Measurements from ENCODE around the gene SMARCD1. TPM values are rescaled to one million over a fixed set of nuclear protein-coding genes. Genes with fewer than 3 reads are reported as not detected.

SMARCD1 gene
- total RNA-seq, 1 donor from 2014 or later, result 74.6 TPM

- H3K4me3 Mint-ChIP-seq, result peak overlapping the region; percentile 2
- H3K36me3 Mint-ChIP-seq (ENCODE audit: low read depth), result peaks cover 30% of the 10 kb centered on the region
- no peaks in the 10 kb centered on the region for H3K9me3 Mint-ChIP-seq
- intact Hi-C loops (cut with micrococcal nuclease), result loop anchor here (1.0 kb wide), 1 partner anchor 87 kb away; no protein-coding TSS in a partner anchor
- H3K27ac Mint-ChIP-seq, result no peak overlapping the region
- no peaks in the 10 kb centered on the region for H3K27me3 Mint-ChIP-seq (ENCODE audit: insufficient read depth)
- peak; percentile 36 for DNase-seq (ENCODE audit: low spot score)
- peaks cover 31% of the 10 kb centered on the region for H3K4me1 Mint-ChIP-seq (ENCODE audit: low read depth)
These were observed 3.6 kb downstream of the SMARCD1 start for GRCh38 chr12:50088577-50089335.

DNA sequence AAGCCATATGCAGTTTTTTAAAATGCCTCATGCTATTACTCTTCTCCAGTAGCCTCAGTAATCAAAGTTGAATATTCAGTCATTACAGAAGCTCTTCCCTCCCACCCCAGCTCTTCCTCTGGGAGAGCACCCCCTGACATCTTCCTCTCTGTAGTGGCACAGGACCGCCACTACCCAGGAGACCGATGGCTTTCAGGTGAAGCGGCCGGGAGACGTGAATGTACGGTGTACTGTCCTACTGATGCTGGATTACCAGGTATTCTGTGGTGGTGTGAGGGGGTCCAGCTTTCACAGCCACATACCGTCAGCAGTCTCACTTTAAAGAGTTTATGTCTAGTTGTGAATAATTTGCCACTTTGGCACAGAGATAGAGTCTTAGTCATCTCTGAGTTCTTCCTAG lies 4.6 kb downstream of the SMARCD1 start:
- no peaks in the 10 kb centered on the region for H3K9me3 Mint-ChIP-seq
- no peak overlapping the region for H3K27ac Mint-ChIP-seq
- intact Hi-C loops (cut with micrococcal nuclease), result no loop called here
- peaks cover 35% of the 10 kb centered on the region for H3K36me3 Mint-ChIP-seq (ENCODE audit: low read depth)
- H3K4me1 Mint-ChIP-seq (ENCODE audit: low read depth), result peaks cover 31% of the 10 kb centered on the region
- no peak overlapping the region for H3K4me3 Mint-ChIP-seq
- no peak for DNase-seq (ENCODE audit: low spot score)
- H3K27me3 Mint-ChIP-seq (ENCODE audit: insufficient read depth), result no peaks in the 10 kb centered on the region

DNA sequence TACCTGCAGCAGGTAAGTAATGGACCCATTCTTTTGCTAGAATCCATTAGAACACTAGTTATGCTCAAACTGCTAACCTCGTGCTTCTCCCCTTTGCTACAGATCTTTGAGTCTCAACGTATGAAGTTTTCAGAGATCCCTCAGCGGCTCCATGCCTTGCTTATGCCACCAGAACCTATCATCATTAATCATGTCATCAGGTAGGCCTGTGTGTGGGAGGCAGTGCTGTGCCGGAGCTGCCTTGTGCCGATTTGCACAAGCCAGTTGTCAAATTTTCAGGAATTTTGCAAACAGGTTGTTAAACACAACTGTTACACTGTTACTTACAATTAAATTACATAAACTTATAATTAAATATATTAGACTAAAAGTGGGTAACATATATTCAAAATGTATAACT lies 5.2 kb downstream of the SMARCD1 start:
- Mint-ChIP-seq H3K4me3 (no peak overlapping the region), H3K4me1 (ENCODE audit: low read depth) (peaks cover 31% of the 10 kb centered on the region), H3K27me3 (ENCODE audit: insufficient read depth) (no peaks in the 10 kb centered on the region), H3K27ac (no peak overlapping the region), H3K9me3 (no peaks in the 10 kb centered on the region), H3K36me3 (ENCODE audit: low read depth) (peaks cover 40% of the 10 kb centered on the region)
- intact Hi-C loops (cut with micrococcal nuclease), result no loop called here
- no peak for DNase-seq (ENCODE audit: low spot score)

GRCh38 chr12:50097952-50098351 lies 12.8 kb downstream of the SMARCD1 start:
- no peak for DNase-seq (ENCODE audit: low spot score)
- intact Hi-C loops (cut with micrococcal nuclease), result no loop called here
- Mint-ChIP-seq H3K4me3 (no peak overlapping the region), H3K9me3 (no peaks in the 10 kb centered on the region), H3K4me1 (ENCODE audit: low read depth) (no peaks in the 10 kb centered on the region), H3K36me3 (ENCODE audit: low read depth) (peaks cover 60% of the 10 kb centered on the region), H3K27ac (no peak overlapping the region), H3K27me3 (ENCODE audit: insufficient read depth) (no peaks in the 10 kb centered on the region)

DNA sequence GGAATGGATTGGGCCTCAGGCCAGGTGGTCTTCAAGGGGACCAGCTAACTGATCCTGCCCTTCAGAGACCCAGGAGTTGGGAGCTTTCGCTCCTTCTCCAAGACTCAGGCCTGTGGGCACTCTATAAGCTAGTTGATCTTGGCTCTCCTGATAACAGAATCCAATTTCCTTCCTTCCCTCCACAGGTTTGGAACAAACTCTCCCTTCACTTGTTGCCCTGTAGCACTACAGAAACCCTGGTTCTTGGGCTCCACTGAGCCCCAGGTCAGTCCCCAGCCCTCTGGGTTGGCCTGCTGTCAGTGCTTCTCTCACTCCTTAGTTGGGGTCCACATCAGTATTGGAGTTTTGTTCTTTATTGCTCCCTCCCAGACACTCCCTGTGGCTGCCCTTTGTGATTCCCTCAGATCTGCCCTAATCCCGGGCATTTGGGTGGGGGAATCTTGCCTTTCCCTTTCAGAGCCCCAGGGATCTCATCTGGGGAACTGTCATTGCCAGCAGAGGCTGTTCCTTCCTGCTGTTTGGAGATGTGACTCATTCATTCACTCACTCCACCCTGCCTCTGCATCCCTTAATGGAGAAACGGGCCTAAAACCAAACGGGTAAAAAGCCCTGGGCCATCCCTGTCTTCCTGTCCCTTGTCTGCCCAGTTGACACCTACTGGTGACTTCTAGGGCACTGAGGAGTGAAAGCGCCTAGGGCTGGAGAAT lies 14.3 kb downstream of the SMARCD1 start:
- Mint-ChIP-seq H3K27ac (no peak overlapping the region), H3K36me3 (ENCODE audit: low read depth) (peaks cover 54% of the 10 kb centered on the region), H3K27me3 (ENCODE audit: insufficient read depth) (peaks cover 2% of the 10 kb centered on the region), H3K4me3 (no peak overlapping the region), H3K9me3 (no peaks in the 10 kb centered on the region), H3K4me1 (ENCODE audit: low read depth) (no peaks in the 10 kb centered on the region)
- DNase-seq (ENCODE audit: low spot score), result no peak
- intact Hi-C loops (cut with micrococcal nuclease), result no loop called here

DNA sequence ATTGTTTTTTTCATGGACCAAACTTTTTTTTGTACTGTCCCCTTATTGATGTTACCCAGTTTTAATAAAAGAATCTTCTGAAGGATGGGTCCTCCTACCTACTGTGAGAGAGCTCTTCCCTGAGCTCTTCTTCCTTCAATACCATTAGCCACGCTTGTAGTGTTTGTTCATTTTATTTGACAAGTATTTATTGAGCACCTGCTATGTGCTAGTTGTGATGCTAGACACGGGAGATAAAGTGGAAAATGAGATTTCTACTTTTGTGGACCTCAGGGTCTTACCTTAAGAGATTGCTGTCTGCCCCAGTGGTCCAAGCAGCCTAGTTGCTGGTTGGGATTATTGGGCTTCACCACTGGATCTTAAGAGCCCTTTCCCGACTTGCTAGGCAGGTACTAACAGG lies 15.4 kb downstream of the SMARCD1 start:
- no peak overlapping the region for H3K4me3 Mint-ChIP-seq
- no peaks in the 10 kb centered on the region for H3K9me3 Mint-ChIP-seq
- peaks cover 2% of the 10 kb centered on the region for H3K27me3 Mint-ChIP-seq (ENCODE audit: insufficient read depth)
- no peak overlapping the region for H3K27ac Mint-ChIP-seq
- no peak for DNase-seq (ENCODE audit: low spot score)
- H3K4me1 Mint-ChIP-seq (ENCODE audit: low read depth), result no peaks in the 10 kb centered on the region
- H3K36me3 Mint-ChIP-seq (ENCODE audit: low read depth), result peaks cover 47% of the 10 kb centered on the region
- intact Hi-C loops (cut with micrococcal nuclease), result no loop called here

GRCh38 chr12:50101663-50102062 lies 16.5 kb downstream of the SMARCD1 start:
- H3K36me3 Mint-ChIP-seq (ENCODE audit: low read depth), result peaks cover 36% of the 10 kb centered on the region
- no peak overlapping the region for H3K27ac Mint-ChIP-seq
- H3K4me1 Mint-ChIP-seq (ENCODE audit: low read depth), result no peaks in the 10 kb centered on the region
- DNase-seq (ENCODE audit: low spot score), result no peak
- intact Hi-C loops (cut with micrococcal nuclease), result no loop called here
- no peaks in the 10 kb centered on the region for H3K9me3 Mint-ChIP-seq
- no peak overlapping the region for H3K4me3 Mint-ChIP-seq
- H3K27me3 Mint-ChIP-seq (ENCODE audit: insufficient read depth), result peaks cover 2% of the 10 kb centered on the region

DNA sequence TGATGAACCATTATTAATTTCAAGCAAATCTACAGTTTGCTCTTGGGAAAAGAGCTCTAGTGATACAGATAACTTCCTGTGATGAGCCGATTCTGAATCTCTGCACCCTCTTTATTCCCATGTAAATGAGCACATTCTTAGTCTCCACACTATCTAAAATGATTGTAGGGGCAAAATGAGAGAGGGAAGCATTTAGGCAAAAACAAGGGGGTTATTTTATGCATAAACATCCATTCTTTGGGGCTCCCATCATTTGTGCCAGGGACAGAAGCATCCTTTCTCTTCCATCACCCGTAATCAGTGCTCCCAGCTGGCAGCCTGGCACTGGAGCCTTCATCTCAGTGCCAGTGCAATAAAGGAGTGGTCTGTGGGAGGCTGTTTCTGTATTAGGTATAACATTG lies 17.0 kb downstream of the SMARCD1 start:
- H3K9me3 Mint-ChIP-seq, result no peaks in the 10 kb centered on the region
- H3K27me3 Mint-ChIP-seq (ENCODE audit: insufficient read depth), result peaks cover 2% of the 10 kb centered on the region
- no peaks in the 10 kb centered on the region for H3K4me1 Mint-ChIP-seq (ENCODE audit: low read depth)
- intact Hi-C loops (cut with micrococcal nuclease), result no loop called here
- no peak overlapping the region for H3K4me3 Mint-ChIP-seq
- peaks cover 32% of the 10 kb centered on the region for H3K36me3 Mint-ChIP-seq (ENCODE audit: low read depth)
- DNase-seq (ENCODE audit: low spot score), result no peak
- no peak overlapping the region for H3K27ac Mint-ChIP-seq

DNA sequence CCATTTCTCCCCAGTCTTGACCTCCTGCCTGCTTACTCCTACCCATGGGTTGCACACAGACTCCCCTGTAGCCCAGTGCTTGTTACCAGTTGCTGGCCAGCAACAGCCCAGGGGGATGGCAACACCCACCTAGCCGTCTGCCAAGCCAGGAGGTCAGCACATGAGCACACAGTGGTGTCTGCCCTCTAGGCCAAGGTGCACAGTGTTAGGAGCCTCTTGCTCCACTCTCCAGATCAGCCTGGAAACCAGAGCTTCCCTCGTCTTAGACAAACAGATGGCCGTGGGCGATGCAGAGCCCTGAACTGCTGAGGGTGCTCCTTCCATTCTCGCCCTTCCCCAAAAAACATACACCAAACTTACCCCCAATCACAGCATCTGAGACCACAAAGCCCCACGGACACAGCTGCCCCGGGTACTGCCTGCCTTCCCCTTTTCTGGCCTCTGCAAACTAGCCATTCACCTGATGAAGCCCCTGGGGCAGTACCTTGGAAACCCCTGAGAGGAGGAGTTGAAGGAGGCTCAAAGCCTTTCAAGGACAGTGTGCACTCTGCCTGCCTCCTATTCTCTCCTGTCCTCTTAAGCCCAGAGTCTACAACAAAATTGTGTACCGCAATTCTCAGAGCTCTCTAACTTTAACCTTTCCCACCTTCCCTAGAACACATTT lies 17.6 kb downstream of the SMARCD1 start:
- Mint-ChIP-seq H3K9me3 (no peaks in the 10 kb centered on the region), H3K36me3 (ENCODE audit: low read depth) (peaks cover 31% of the 10 kb centered on the region), H3K27ac (no peak overlapping the region), H3K4me3 (no peak overlapping the region), H3K4me1 (ENCODE audit: low read depth) (no peaks in the 10 kb centered on the region), H3K27me3 (ENCODE audit: insufficient read depth) (peaks cover 2% of the 10 kb centered on the region)
- intact Hi-C loops (cut with micrococcal nuclease), result no loop called here
- no peak for DNase-seq (ENCODE audit: low spot score)

DNA sequence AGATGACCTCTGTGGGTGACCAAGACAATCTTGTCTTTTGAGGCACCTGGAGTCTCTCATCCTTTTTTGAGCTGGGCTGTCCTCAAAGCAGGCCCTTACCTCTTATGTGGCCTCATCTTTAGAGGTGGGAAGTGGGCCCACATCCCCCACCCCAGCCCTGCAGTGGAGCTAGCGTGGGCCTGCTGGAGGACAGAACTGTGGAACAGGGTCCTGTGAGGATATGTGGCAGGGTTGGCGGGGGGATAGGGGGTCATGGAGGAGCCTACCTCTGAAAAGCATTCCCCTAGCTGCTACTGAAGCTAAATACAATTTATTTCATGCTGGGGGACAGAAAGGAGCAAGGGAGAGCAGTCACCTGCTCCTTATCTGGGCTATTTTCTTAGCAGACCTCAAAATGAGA lies 18.2 kb downstream of the SMARCD1 start:
- peaks cover 26% of the 10 kb centered on the region for H3K36me3 Mint-ChIP-seq (ENCODE audit: low read depth)
- H3K27me3 Mint-ChIP-seq (ENCODE audit: insufficient read depth), result peaks cover 2% of the 10 kb centered on the region
- no peak for DNase-seq (ENCODE audit: low spot score)
- intact Hi-C loops (cut with micrococcal nuclease), result no loop called here
- H3K27ac Mint-ChIP-seq, result no peak overlapping the region
- H3K4me3 Mint-ChIP-seq, result no peak overlapping the region
- H3K9me3 Mint-ChIP-seq, result no peaks in the 10 kb centered on the region
- H3K4me1 Mint-ChIP-seq (ENCODE audit: low read depth), result peaks cover 2% of the 10 kb centered on the region

DNA sequence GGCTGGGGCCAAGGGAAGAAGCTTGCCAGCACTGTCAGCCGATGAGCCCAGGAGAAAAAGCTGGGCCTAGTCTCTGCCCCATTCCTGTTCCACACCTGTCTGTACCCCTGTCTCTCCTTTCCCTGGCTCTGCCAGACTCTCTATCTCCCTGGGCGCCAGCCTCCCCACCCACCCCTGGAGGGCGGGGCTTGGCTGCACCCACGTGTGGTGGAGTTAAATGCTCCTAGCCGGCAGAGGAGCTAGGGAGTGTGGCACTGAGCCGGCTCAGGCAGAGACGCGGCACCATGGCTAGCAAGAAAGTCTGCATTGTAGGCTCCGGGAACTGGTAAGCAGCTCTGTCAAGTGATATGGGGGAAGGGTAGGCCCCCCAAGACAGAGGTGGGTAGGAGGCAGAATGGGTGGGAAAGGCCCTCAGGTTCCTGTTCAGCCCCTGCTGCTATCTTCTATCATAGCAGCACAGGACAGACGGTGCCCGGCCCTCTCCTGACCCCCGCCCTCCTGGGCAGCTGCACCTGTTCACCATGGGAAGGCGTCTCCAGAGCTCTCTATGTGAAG lies 18.7 kb downstream of the SMARCD1 start, which contains the start of gene GPD1:
Gene GPD1 (plus strand): TSS at position 242 of the 555 bp plus-strand sequence. CDS start 43 bp downstream, at position 285.
- peaks cover 22% of the 10 kb centered on the region for H3K36me3 Mint-ChIP-seq (ENCODE audit: low read depth)
- no peaks in the 10 kb centered on the region for H3K9me3 Mint-ChIP-seq
- peaks cover 2% of the 10 kb centered on the region for H3K27me3 Mint-ChIP-seq (ENCODE audit: insufficient read depth)
- H3K4me3 Mint-ChIP-seq, result no peak within 1 kb of the TSS
- H3K4me1 Mint-ChIP-seq (ENCODE audit: low read depth), result peaks cover 5% of the 10 kb centered on the region
- intact Hi-C loops (cut with micrococcal nuclease), result no loop called here
- no peak for DNase-seq (ENCODE audit: low spot score)
- no peak within 1 kb of the TSS for H3K27ac Mint-ChIP-seq

DNA sequence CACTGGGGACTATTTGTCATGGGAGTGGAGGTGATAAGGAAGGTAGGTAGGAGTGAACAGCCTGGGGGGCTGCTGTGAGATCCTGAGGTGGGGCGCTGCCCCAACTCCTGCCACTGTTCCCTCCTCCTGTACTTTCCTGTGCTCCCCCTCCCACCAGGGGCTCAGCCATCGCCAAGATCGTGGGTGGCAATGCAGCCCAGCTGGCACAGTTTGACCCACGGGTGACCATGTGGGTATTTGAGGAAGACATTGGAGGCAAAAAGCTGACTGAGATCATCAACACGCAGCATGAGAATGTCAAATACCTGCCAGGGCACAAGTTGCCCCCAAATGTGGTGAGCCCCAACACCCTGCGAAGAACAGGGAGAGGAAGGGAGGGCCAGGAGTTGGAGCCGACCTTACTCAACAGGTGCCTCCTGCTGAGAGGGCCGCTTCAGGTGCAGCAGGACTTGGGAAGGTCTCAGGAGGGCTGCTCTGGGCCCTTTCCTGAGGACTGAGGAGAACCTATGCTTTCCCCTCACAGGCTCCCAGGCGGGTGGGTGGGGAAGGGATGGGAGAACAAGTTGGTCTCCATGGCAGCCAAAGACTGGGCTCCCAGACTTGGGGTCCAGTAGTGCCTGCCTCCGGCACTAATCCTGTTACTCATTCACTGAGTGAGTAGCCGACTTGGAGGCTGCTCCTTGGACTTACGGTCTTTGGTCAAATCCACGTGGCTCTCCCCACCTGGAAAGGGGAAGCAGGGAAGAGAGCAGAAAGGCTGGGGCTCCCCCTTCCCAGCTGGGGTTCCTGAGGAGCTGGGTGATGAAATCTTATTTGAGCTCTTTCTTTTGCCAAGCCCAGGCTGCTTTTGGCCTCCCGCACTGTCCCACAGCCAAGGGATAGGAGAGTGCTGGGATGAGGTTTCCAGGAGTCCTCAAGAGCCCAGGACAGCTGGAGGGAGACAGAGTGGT lies 19.6 kb downstream of the SMARCD1 start:
- no peak for DNase-seq (ENCODE audit: low spot score)
- H3K27me3 Mint-ChIP-seq (ENCODE audit: insufficient read depth), result peaks cover 2% of the 10 kb centered on the region
- H3K4me3 Mint-ChIP-seq, result no peak overlapping the region
- H3K4me1 Mint-ChIP-seq (ENCODE audit: low read depth), result peaks cover 5% of the 10 kb centered on the region
- H3K27ac Mint-ChIP-seq, result no peak overlapping the region
- no peaks in the 10 kb centered on the region for H3K9me3 Mint-ChIP-seq
- intact Hi-C loops (cut with micrococcal nuclease), result no loop called here
- peaks cover 14% of the 10 kb centered on the region for H3K36me3 Mint-ChIP-seq (ENCODE audit: low read depth)

Data from activated T-helper 1 cell treated with anti-CD3 and anti-CD28 coated beads, Interleukin-12 subunit alpha, Interleukin-12 subunit beta, Interleukin-2, Interleukin-4 antibody, amounts not matched to agents 30 ng/mL and 10 ng/mL and 1 ng/mL, durations not matched to agents 14 hours and 24 hours and 36 hours (primary cell).